Muscle layer of colon (tissue), 2 donors: ENCODE measurements around the gene ZSCAN2.
A peak's percentile ranks its signal among the peaks of the same experiment; 100 is the strongest.
"Not testable (repeated sequence)": the region's sequence is repeated elsewhere in the genome, so short reads cannot be mapped to it uniquely, and the experiment has no call there.

Source experiments
- H3K27ac ChIP-seq: one replicate; pipeline ENCODE4 v1.7.0; 2013; ENCODE audit warnings: low read depth, mild to moderate bottlenecking, low read length, moderate library complexity
- H3K27me3 ChIP-seq, 2 donors: one replicate each; pipeline ENCODE4 v1.7.0; 2013; ENCODE audit warnings: low read length in 2 of 2, mild to moderate bottlenecking in 2 of 2; ENCODE audit not compliant: insufficient read depth in 2 of 2, control insufficient read depth in 1 of 2
- H3K36me3 ChIP-seq: one replicate; pipeline ENCODE4 v1.7.0; 2013; ENCODE audit warnings: mild to moderate bottlenecking, low read length; ENCODE audit not compliant: insufficient read depth
- H3K4me1 ChIP-seq: one replicate; pipeline ENCODE4 v1.7.0; 2013; ENCODE audit warnings: mild to moderate bottlenecking, low read length; ENCODE audit not compliant: insufficient read depth
- H3K4me3 ChIP-seq, 2 donors: one replicate each; pipeline ENCODE4 v1.7.0; 2013; ENCODE audit warnings: low read length in 2 of 2, low read depth in 1 of 2, mild to moderate bottlenecking in 1 of 2, moderate library complexity in 1 of 2
- H3K9ac ChIP-seq: one replicate; pipeline ENCODE4 v1.7.0; 2013; ENCODE audit warnings: low read length
- H3K9me3 ChIP-seq: one replicate; pipeline ENCODE4 v1.7.0; 2013; ENCODE audit warnings: mild to moderate bottlenecking, low read length
- donor health status: abdominal sarcoma.
- donor health status: Adenocarcinoma of cecum.

ZSCAN2 gene

GRCh38 chr15:84620626-84621025, 19.8 kb downstream of the ZSCAN2 start:
- Histone ChIP-seq H3K27me3 (no peaks in the 10 kb centered on the region), H3K27ac (no peak overlapping the region), H3K4me1 (no peaks in the 10 kb centered on the region), H3K36me3 (peaks cover 19% of the 10 kb centered on the region), H3K4me3 (peak overlapping the region in 1 of 2 donors; percentile 1), H3K9ac (no peak overlapping the region), H3K9me3 (peaks cover 12% of the 10 kb centered on the region)

- Histone ChIP-seq H3K27ac (no peak overlapping the region), H3K4me3 (peak overlapping the region in 1 of 2 donors; percentile 1), H3K4me1 (no peaks in the 10 kb centered on the region), H3K9ac (no peak overlapping the region), H3K36me3 (peaks cover 19% of the 10 kb centered on the region), H3K27me3 (no peaks in the 10 kb centered on the region), H3K9me3 (peaks cover 12% of the 10 kb centered on the region)
Measured at GRCh38 chr15:84621358-84621979, 20.7 kb downstream of the ZSCAN2 start.

- Histone ChIP-seq H3K36me3 (peaks cover 19% of the 10 kb centered on the region), H3K27ac (no peak overlapping the region), H3K9me3 (peaks cover 12% of the 10 kb centered on the region), H3K4me3 (no peak overlapping the region), H3K9ac (no peak overlapping the region), H3K27me3 (no peaks in the 10 kb centered on the region), H3K4me1 (no peaks in the 10 kb centered on the region)
Measured at GRCh38 chr15:84624359-84624758, 23.6 kb downstream of the ZSCAN2 start.

- Histone ChIP-seq H3K36me3 (peaks cover 19% of the 10 kb centered on the region), H3K4me1 (no peaks in the 10 kb centered on the region), H3K27me3 (no peaks in the 10 kb centered on the region), H3K9ac (no peak overlapping the region), H3K27ac (no peak overlapping the region), H3K4me3 (no peak overlapping the region), H3K9me3 (peaks cover 12% of the 10 kb centered on the region)
Measured at GRCh38 chr15:84625123-84625522, 24.3 kb downstream of the ZSCAN2 start.

GRCh38 chr15:84629033-84629432, 28.2 kb downstream of the ZSCAN2 start:
- no peak overlapping the region for H3K27ac ChIP-seq
- H3K4me3 ChIP-seq, result no peak overlapping the region
- H3K9ac ChIP-seq, result no peak overlapping the region
- no peaks in the 10 kb centered on the region for H3K9me3 ChIP-seq
- H3K27me3 ChIP-seq, result no peaks in the 10 kb centered on the region
- no peaks in the 10 kb centered on the region for H3K36me3 ChIP-seq
- H3K4me1 ChIP-seq, result peaks cover 19% of the 10 kb centered on the region

- Histone ChIP-seq H3K9ac (peak overlapping the region; percentile 35), H3K9me3 (no peaks in the 10 kb centered on the region), H3K4me3 (peak overlapping the region; percentile 78), H3K27ac (peak overlapping the region; percentile 93), H3K4me1 (peaks cover 35% of the 10 kb centered on the region), H3K36me3 (peaks cover 9% of the 10 kb centered on the region), H3K27me3 (no peaks in the 10 kb centered on the region)
Measured at GRCh38 chr15:84631706-84632272, 31.0 kb downstream of the ZSCAN2 start.

GRCh38 chr15:84633311-84634227, 32.8 kb downstream of the ZSCAN2 start:
- peak overlapping the region; percentile 78 to 88 for H3K4me3 ChIP-seq
- H3K36me3 ChIP-seq, result peaks cover 20% of the 10 kb centered on the region
- no peaks in the 10 kb centered on the region for H3K9me3 ChIP-seq
- H3K9ac ChIP-seq, result peak overlapping the region; percentile 51
- H3K4me1 ChIP-seq, result peaks cover 35% of the 10 kb centered on the region
- H3K27ac ChIP-seq, result peak overlapping the region; percentile 85
- H3K27me3 ChIP-seq, result no peaks in the 10 kb centered on the region

- H3K4me3 ChIP-seq, result peak overlapping the region; percentile 78 to 88
- peaks cover 25% of the 10 kb centered on the region for H3K36me3 ChIP-seq
- H3K27ac ChIP-seq, result peak overlapping the region; percentile 85
- no peaks in the 10 kb centered on the region for H3K27me3 ChIP-seq
- no peaks in the 10 kb centered on the region for H3K9me3 ChIP-seq
- H3K4me1 ChIP-seq, result peaks cover 35% of the 10 kb centered on the region
- peak overlapping the region; percentile 41 for H3K9ac ChIP-seq
Measured at GRCh38 chr15:84634228-84634837, 33.5 kb downstream of the ZSCAN2 start.

GRCh38 chr15:84638103-84638502, 37.3 kb downstream of the ZSCAN2 start:
- Histone ChIP-seq H3K36me3 (peaks cover 60% of the 10 kb centered on the region), H3K27me3 (no peaks in the 10 kb centered on the region), H3K9ac (no peak overlapping the region), H3K9me3 (no peaks in the 10 kb centered on the region), H3K4me1 (peaks cover 16% of the 10 kb centered on the region), H3K4me3 (no peak overlapping the region), H3K27ac (no peak overlapping the region)

- not testable (repeated sequence) for H3K9me3 ChIP-seq, H3K4me3 ChIP-seq, H3K9ac ChIP-seq, H3K27me3 ChIP-seq, H3K27ac ChIP-seq, H3K4me1 ChIP-seq
- peaks cover 76% of the 10 kb centered on the region for H3K36me3 ChIP-seq
Measured at GRCh38 chr15:84641871-84642270, 41.1 kb downstream of the ZSCAN2 start.

- H3K9ac ChIP-seq, H3K27ac ChIP-seq, H3K4me1 ChIP-seq, H3K9me3 ChIP-seq, H3K4me3 ChIP-seq, H3K27me3 ChIP-seq: not testable (repeated sequence)
- H3K36me3 ChIP-seq, result peaks cover 80% of the 10 kb centered on the region
Measured at GRCh38 chr15:84642640-84643039, 41.8 kb downstream of the ZSCAN2 start.
